BLaER1 (cell line): Measurements from ENCODE around the gene BMPR1A.

ENCODE experiments used
- H3K27ac ChIP-seq: shearing (Covaris generic); formaldehyde crosslinking; 2 replicates; pipeline ENCODE4 v1.8.1; 2022
- H3K27me3 ChIP-seq: shearing (Covaris generic); formaldehyde crosslinking; 2 replicates; pipeline ENCODE4 v1.8.1; 2022
- H3K36me3 ChIP-seq: shearing (Covaris generic); formaldehyde crosslinking; 2 replicates; pipeline ENCODE4 v1.8.1; 2022
- H3K4me1 ChIP-seq: shearing (Covaris generic); formaldehyde crosslinking; 2 replicates; pipeline ENCODE4 v1.8.1; 2022
- H3K4me2 ChIP-seq: shearing (Covaris generic); formaldehyde crosslinking; 2 replicates; pipeline ENCODE4 v1.8.1; 2022
- H3K4me3 ChIP-seq: shearing (Covaris generic); formaldehyde crosslinking; 2 replicates; pipeline ENCODE4 v1.8.1; 2022
- H3K9ac ChIP-seq: shearing (Covaris generic); formaldehyde crosslinking; 2 replicates; pipeline ENCODE4 v1.8.1; 2022
- H3K9me3 ChIP-seq: shearing (Covaris generic); formaldehyde crosslinking; 2 replicates; pipeline ENCODE4 v1.8.1; 2022
- H4K20me1 ChIP-seq: shearing (Covaris generic); formaldehyde crosslinking; 2 replicates; pipeline ENCODE4 v1.8.1; 2022
- Cebpa-rat ChIP-seq: shearing (Covaris generic); IDR thresholded peaks from 2 replicates; pipeline ENCODE4 v1.8.1; 2022

Gene BMPR1A

GRCh38 chr10:86747796-86748581 lies 8.4 kb upstream of the BMPR1A start:
- no peak for TF ChIP-seq Cebpa-rat
- H3K36me3 ChIP-seq = no peaks in the 10 kb centered on the region
- H4K20me1 ChIP-seq = peaks cover 34% of the 10 kb centered on the region; the same call in 1 of the 2 replicates
- peaks cover 84% of the 10 kb centered on the region for H3K27me3 ChIP-seq
- peaks cover 18% of the 10 kb centered on the region for H3K4me1 ChIP-seq
- H3K9ac ChIP-seq = no peak overlapping the region
- no peaks in the 10 kb centered on the region for H3K9me3 ChIP-seq
- no peak overlapping the region for H3K27ac ChIP-seq
- no peak overlapping the region for H3K4me3 ChIP-seq
- peak overlapping the region; percentile 55 for H3K4me2 ChIP-seq

DNA sequence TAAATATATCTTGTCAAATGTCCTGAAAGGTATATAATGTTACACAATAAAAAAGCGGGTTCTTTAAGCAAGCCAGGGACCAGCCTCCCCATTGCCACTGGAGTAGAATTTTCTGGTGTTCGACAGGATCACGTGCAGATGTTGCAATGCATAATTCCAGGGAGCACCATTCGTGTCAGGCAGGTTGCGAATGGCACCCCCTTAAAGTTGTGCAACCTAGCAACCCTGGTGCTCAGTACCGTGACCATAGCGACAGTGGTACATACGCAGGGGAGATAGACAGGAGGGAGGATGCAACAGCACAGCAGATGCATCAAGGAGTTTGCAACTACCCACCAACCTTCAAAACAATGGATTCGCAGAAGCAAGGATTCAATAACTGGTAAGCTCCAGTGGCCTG lies 6.6 kb upstream of the BMPR1A start:
- Histone ChIP-seq H3K27ac (no peak overlapping the region), H4K20me1 (peaks cover 37% of the 10 kb centered on the region; the same call in 1 of the 2 replicates), H3K27me3 (peaks cover 88% of the 10 kb centered on the region), H3K9me3 (no peaks in the 10 kb centered on the region), H3K4me1 (peaks cover 22% of the 10 kb centered on the region), H3K4me2 (no peak overlapping the region), H3K4me3 (no peak overlapping the region), H3K36me3 (no peaks in the 10 kb centered on the region), H3K9ac (no peak overlapping the region)
- 0 out of 2 replicates have a peak, but pooled peaks have one; percentile 39 for TF ChIP-seq Cebpa-rat

GRCh38 chr10:86751477-86751876 lies 4.9 kb upstream of the BMPR1A start:
- H3K9me3 ChIP-seq = no peaks in the 10 kb centered on the region
- no peak overlapping the region for H3K27ac ChIP-seq
- peaks cover 30% of the 10 kb centered on the region for H3K4me1 ChIP-seq
- no peak overlapping the region for H3K9ac ChIP-seq
- no peak overlapping the region for H3K4me3 ChIP-seq
- H3K36me3 ChIP-seq = no peaks in the 10 kb centered on the region
- H3K27me3 ChIP-seq = peaks cover 87% of the 10 kb centered on the region
- H4K20me1 ChIP-seq = peaks cover 50% of the 10 kb centered on the region
- no peak for TF ChIP-seq Cebpa-rat
- no peak overlapping the region for H3K4me2 ChIP-seq

DNA sequence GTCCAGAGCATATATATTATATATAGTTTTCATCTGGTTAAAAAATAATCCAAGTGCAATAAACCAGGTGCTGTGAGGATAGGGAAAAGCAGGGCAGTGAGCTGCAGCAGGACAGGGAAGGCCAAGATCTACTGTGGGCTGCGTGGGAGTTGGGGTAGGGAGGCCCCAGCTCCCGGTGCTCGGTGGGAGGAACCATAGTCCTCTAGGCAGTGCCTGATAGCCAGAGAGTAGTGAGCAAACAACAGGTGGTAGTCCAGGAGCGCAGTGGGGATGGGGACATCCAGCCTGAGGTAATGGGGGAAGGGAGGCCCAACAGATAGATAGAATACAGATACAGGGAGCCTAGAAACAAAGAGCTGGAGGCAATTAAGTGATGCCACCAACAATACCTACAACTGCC lies 4.1 kb upstream of the BMPR1A start:
- no peak overlapping the region for H3K27ac ChIP-seq
- TF ChIP-seq Cebpa-rat = no peak
- H3K36me3 ChIP-seq = no peaks in the 10 kb centered on the region
- peaks cover 33% of the 10 kb centered on the region for H3K4me1 ChIP-seq
- peaks cover 53% of the 10 kb centered on the region for H4K20me1 ChIP-seq
- no peak overlapping the region for H3K4me2 ChIP-seq
- peaks cover 87% of the 10 kb centered on the region for H3K27me3 ChIP-seq
- no peak overlapping the region for H3K4me3 ChIP-seq
- no peaks in the 10 kb centered on the region for H3K9me3 ChIP-seq
- no peak overlapping the region for H3K9ac ChIP-seq

- Histone ChIP-seq H3K9me3 (no peaks in the 10 kb centered on the region), H3K27ac (no peak overlapping the region), H3K36me3 (no peaks in the 10 kb centered on the region), H3K9ac (no peak overlapping the region), H3K4me2 (no peak overlapping the region), H3K4me3 (no peak overlapping the region), H3K4me1 (peaks cover 28% of the 10 kb centered on the region), H4K20me1 (peaks cover 54% of the 10 kb centered on the region), H3K27me3 (peaks cover 93% of the 10 kb centered on the region)
- no peak for TF ChIP-seq Cebpa-rat
Measured at GRCh38 chr10:86753051-86753450, 3.4 kb upstream of the BMPR1A start.

DNA sequence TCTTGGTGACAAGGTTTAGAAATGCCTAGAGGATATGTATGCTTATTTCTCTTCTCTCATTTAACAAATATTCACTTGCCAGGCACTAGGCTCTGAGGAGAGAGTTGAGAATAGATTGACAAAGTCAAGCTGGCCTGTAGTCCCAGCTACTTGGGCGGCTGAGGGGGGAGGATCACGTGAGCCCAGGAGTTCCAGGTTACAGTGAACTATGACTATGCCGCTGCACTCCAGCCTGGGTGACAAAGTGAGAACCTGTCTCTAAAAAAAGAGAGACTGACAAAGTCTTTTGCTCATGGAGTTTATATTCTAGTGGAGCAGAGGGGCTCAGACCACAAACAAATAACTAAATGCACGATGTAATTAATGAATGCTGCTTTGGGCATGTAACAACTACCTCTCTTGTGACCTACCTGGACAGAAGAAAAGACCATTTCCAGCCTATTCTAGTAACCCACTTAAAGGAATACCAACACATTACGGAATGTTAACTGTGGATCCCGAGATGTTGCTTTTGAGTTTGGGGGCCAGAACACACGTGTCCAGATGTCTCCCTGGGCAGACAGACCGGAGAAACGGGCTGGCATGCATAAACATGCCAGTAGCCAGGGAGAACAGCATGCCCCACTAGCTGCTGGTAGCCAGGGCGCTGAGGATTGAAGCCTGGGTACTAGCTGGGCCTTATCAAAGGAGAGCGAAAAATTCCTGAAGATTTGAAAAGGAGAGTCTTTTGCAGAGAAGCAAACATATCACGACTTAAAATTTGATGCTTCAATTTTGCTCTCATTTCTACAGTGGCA lies 2.6 kb upstream of the BMPR1A start:
- no peak for TF ChIP-seq Cebpa-rat
- Histone ChIP-seq H3K27me3 (peaks cover 94% of the 10 kb centered on the region), H3K4me3 (no peak overlapping the region), H3K36me3 (no peaks in the 10 kb centered on the region), H3K9me3 (no peaks in the 10 kb centered on the region), H3K27ac (no peak overlapping the region), H4K20me1 (peaks cover 58% of the 10 kb centered on the region), H3K4me1 (peaks cover 25% of the 10 kb centered on the region), H3K9ac (no peak overlapping the region), H3K4me2 (no peak overlapping the region)

GRCh38 chr10:86755454-86755739 lies 1.0 kb upstream of the BMPR1A start:
- no peak overlapping the region for H3K9ac ChIP-seq
- TF ChIP-seq Cebpa-rat = no peak

GRCh38 chr10:86755740-86756510 lies 494 bp upstream of the BMPR1A start:
- peak overlapping the region; percentile 100 for H3K4me2 ChIP-seq
- H3K4me1 ChIP-seq = peaks cover 25% of the 10 kb centered on the region
- peaks cover 65% of the 10 kb centered on the region for H4K20me1 ChIP-seq
- peaks cover 92% of the 10 kb centered on the region for H3K27me3 ChIP-seq
- no peaks in the 10 kb centered on the region for H3K9me3 ChIP-seq
- no peak overlapping the region for H3K27ac ChIP-seq
- H3K9ac ChIP-seq = peak overlapping the region; percentile 62
- no peak for TF ChIP-seq Cebpa-rat
- no peaks in the 10 kb centered on the region for H3K36me3 ChIP-seq
- H3K4me3 ChIP-seq = peak overlapping the region; percentile 71

More at GRCh38 chr10:86755454-86755739, 1.0 kb upstream of the BMPR1A start:
- Histone ChIP-seq H3K9me3 (no peaks in the 10 kb centered on the region), H3K4me3 (peak overlapping the region; percentile 71), H3K4me2 (peak overlapping the region; percentile 100), H3K27me3 (peaks cover 94% of the 10 kb centered on the region), H4K20me1 (peaks cover 61% of the 10 kb centered on the region), H3K27ac (no peak overlapping the region), H3K36me3 (no peaks in the 10 kb centered on the region), H3K4me1 (peaks cover 25% of the 10 kb centered on the region)

- no peaks in the 10 kb centered on the region for H3K36me3 ChIP-seq
- H3K27ac ChIP-seq = no peak overlapping the region
- peaks cover 25% of the 10 kb centered on the region for H3K4me1 ChIP-seq
- H3K9me3 ChIP-seq = no peaks in the 10 kb centered on the region
- peak overlapping the region; percentile 100 for H3K4me2 ChIP-seq
- peaks cover 83% of the 10 kb centered on the region for H3K27me3 ChIP-seq
- H3K4me3 ChIP-seq = peak overlapping the region; percentile 71
- TF ChIP-seq Cebpa-rat = no peak
- H4K20me1 ChIP-seq = peaks cover 65% of the 10 kb centered on the region
- H3K9ac ChIP-seq = 0 out of 2 replicates have a peak overlapping the region, but pooled peaks have one; percentile 34
Measured at GRCh38 chr10:86757113-86757972, 924 bp downstream of the BMPR1A start.
